Body of pancreas (tissue), 4 donors: ENCODE data around the gene PTPRD. TPM values are rescaled to one million over a fixed set of nuclear protein-coding genes. Genes with fewer than 3 reads are reported as not detected.

Source experiments
- ATAC-seq: fragments of 150-250 bp; one replicate; pipeline ENCODE4 v1.9.1; 2016
- DNase-seq, 4 donors: peaks; one replicate each; pipeline ENCODE4 v3.0.0-alpha.2; 2019
- H3K27ac ChIP-seq, 4 donors: fragments of 200-600 bp; sonication (generic); 1 replicate in 3 of 4; 2 replicates in 1 of 4; pipeline versions ENCODE4 v1.5.1 to v1.6.1; 2016 to 2019; ENCODE audit warnings: mild to moderate bottlenecking in 1 of 4, mixed read lengths in 1 of 4, moderate library complexity in 1 of 4
- H3K27me3 ChIP-seq, 2 donors: fragments of 200-600 bp; sonication (generic); one replicate each; pipeline ENCODE4 v1.6.0; 2016; ENCODE audit warnings: mild to moderate bottlenecking in 1 of 2
- H3K36me3 ChIP-seq, 2 donors: fragments of 200-600 bp; sonication (generic); replicated peaks in 1 of 2; 2 replicates each; pipeline ENCODE4 v1.5.1; 2016; ENCODE audit warnings: low read depth in 2 of 2; ENCODE audit not compliant: insufficient read depth in 1 of 2
- H3K4me1 ChIP-seq: fragments of 200-600 bp; sonication (generic); one replicate; pipeline ENCODE4 v1.6.0; 2016
- H3K4me3 ChIP-seq, 2 donors: fragments of 200-600 bp; sonication (generic); 1 replicate in 1 of 2; 2 replicates in 1 of 2; pipeline ENCODE4 v1.5.1; 2016 to 2019
- H3K9me3 ChIP-seq, 3 donors: fragments of 200-600 bp; sonication (generic); 1 replicate in 2 of 3; 2 replicates in 1 of 3; pipeline ENCODE4 v1.5.1; 2016
- POLR2A ChIP-seq, 3 donors: fragments of 450-650 bp; IDR thresholded peaks; one replicate each; pipeline ENCODE4 v1.6.1; 2016; ENCODE audit warnings: antibody characterized with exemption in 3 of 3, mild to moderate bottlenecking in 2 of 3
- WGBS, 2 donors: methylation state at CpG; one replicate each; pipeline ENCODE4 v1.1.5; 2017; 5-methylcytosine and 5-hydroxymethylcytosine counted together
- intact Hi-C: fragments of 100-400 bp; cut with DNase I; formaldehyde crosslinking; loops from one replicate; pipeline ENCODE4 v1.15.1; 2023
- total RNA-seq, 2 donors: library from RNA; depleted of rRNA; stranded (reverse); fragments of >200 nt; gene quantifications; one replicate each; pipeline ENCODE4 v1.1.0, GENCODE V29; 2016
- TF ChIP-seq, protein P1 (sequence below), 7 experiments: fragments of 450-650 bp in 4 of 7; fragments of 200-600 bp in 3 of 7; sonication (generic) in 3 of 7; IDR thresholded peaks; one replicate each; pipeline ENCODE4 v1.5.1; 2016 to 2019; ENCODE audit warnings: antibody characterized with exemption in 7 of 7

PTPRD gene
- total RNA-seq, 2 donors from 2014 or later, result 4.3 to 4.9 TPM

DNA sequence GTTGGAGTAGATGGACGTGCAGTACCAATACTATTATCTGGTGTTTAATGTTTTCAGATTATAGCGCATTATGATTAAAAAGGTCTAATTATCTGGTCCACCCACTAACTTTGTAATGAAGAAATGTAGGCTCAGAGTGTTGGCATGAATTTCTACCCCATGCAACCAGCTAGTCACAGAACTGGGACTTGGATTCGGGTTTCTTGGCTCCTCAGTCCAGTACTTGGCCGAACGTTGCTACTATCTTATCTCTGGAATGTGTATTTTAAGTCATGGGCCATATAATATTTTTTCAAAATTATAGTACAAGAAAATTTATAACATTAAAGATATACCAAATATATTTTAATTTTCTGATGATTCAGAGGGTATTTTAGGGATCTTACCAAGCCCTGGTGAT lies 2155.7 kb downstream of the PTPRD start:
- H3K4me1 ChIP-seq, result no peaks in the 10 kb centered on the region
- H3K27me3 ChIP-seq, result no peaks in the 10 kb centered on the region
- no peak for ATAC-seq
- DNase-seq, result no peak
- WGBS, 2 donors, result 47 to 51% methylated on average over 5 of the region's 5 CpGs
- H3K36me3 ChIP-seq, result no peaks in the 10 kb centered on the region
- TF ChIP-seq, protein P1, sequence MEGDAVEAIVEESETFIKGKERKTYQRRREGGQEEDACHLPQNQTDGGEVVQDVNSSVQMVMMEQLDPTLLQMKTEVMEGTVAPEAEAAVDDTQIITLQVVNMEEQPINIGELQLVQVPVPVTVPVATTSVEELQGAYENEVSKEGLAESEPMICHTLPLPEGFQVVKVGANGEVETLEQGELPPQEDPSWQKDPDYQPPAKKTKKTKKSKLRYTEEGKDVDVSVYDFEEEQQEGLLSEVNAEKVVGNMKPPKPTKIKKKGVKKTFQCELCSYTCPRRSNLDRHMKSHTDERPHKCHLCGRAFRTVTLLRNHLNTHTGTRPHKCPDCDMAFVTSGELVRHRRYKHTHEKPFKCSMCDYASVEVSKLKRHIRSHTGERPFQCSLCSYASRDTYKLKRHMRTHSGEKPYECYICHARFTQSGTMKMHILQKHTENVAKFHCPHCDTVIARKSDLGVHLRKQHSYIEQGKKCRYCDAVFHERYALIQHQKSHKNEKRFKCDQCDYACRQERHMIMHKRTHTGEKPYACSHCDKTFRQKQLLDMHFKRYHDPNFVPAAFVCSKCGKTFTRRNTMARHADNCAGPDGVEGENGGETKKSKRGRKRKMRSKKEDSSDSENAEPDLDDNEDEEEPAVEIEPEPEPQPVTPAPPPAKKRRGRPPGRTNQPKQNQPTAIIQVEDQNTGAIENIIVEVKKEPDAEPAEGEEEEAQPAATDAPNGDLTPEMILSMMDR (IDR thresholded peaks at IDR 0.05), result no peak
- TF ChIP-seq POLR2A (IDR thresholded peaks at IDR 0.05), result no peak
- no peaks in the 10 kb centered on the region for H3K9me3 ChIP-seq
- intact Hi-C loops, result no loop called here
- no peak overlapping the region for H3K27ac ChIP-seq
- no peak overlapping the region for H3K4me3 ChIP-seq

DNA sequence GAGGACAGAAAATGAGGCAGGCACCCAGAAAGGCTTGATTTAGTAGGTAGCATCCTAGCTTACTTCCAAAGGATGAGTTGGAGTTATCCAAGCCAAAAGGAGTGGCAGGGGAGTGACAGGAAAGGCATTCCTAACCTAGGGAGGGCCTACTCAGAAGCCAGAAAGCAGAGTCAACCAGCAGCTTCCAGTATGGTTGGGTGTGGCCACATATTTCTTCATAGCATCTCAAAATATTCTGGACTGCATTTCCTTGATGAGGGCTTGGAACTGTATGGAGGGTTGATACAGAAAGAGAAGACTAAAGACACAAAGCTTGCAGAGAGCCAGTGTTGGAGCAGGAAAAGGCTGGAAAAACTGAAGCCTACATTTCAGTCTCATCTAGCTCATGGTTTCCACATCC lies 2156.5 kb downstream of the PTPRD start:
- no peaks in the 10 kb centered on the region for H3K9me3 ChIP-seq

DNA sequence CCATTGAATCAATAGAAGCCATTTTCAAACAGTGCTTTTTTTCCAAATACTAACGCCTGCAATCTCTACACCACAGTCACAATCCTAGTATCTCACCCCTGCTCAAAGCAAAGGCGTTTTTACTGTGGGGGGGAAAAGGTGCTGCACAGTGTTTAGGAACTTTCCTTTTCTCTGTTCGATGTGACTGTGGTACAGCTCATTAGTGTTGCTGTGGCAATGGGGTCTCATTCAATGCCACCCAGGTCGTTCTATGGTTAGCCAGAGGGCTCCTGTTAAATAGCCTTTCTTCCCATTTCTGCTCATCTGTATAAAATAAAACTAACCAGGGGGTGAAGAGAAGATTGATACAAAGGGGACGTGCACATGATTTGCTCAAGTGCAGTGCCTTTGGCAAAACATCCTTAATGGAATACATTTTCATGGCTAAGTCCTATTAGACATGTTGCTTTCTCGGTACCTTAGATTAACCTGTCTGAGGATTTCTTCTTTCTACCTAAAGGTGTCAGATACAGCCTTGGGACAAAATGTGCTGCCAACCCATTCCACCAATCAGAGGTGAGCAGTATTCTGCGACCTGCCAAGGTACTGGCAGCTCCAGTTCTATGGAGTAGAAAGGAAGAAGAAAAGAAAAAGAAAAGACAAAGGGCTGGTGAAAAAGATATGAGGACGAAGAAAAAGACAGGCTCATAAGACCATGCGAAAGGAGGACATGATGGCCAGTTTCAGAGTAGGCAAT lies 2161.8 kb downstream of the PTPRD start:
- Histone ChIP-seq H3K27ac (no peak overlapping the region), H3K4me3 (no peak overlapping the region), H3K27me3 (no peaks in the 10 kb centered on the region), H3K4me1 (no peaks in the 10 kb centered on the region), H3K36me3 (no peaks in the 10 kb centered on the region), H3K9me3 (no peaks in the 10 kb centered on the region)
- DNase-seq (no peak), ATAC-seq (no peak)
- intact Hi-C loops, result no loop called here
- TF ChIP-seq POLR2A (IDR thresholded peaks at IDR 0.05), result no peak
- WGBS, 2 donors, result 71 to 75% methylated on average over 9 of the region's 9 CpGs

More for the DNA sequence above, 2156.5 kb downstream of the PTPRD start:
- Histone ChIP-seq H3K36me3 (no peaks in the 10 kb centered on the region), H3K27ac (no peak overlapping the region), H3K4me1 (no peaks in the 10 kb centered on the region), H3K27me3 (no peaks in the 10 kb centered on the region), H3K4me3 (no peak overlapping the region)
- ATAC-seq (no peak), DNase-seq (no peak)
- TF ChIP-seq, protein P1 (IDR thresholded peaks at IDR 0.05), result no peak
- TF ChIP-seq POLR2A (IDR thresholded peaks at IDR 0.05), result no peak
- intact Hi-C loops, result no loop called here

DNA sequence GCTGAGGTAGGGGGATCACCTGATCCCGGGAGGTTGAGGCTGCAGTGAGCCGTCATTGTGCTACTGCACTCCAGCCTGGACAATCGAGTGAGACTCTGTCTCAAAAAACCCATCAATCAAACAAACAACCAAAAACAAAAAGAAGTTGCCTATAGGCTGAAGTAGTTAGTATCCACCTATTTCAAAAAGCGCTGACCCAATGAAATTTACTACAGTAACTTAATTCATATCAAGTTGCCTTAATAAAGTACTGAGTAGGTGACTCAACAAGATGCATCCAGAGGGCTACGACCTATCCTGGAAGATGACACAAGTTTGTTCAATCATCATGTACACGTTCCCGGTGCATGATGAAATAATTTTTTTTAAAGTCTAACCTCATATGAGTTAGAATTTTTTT lies 2164.6 kb downstream of the PTPRD start:
- no peaks in the 10 kb centered on the region for H3K36me3 ChIP-seq
- WGBS, 2 donors, result 87 to 90% methylated on average over 7 of the region's 7 CpGs
- H3K27me3 ChIP-seq, result no peaks in the 10 kb centered on the region
- H3K9me3 ChIP-seq, result no peaks in the 10 kb centered on the region
- no peak for DNase-seq
- ATAC-seq, result no peak
- intact Hi-C loops, result no loop called here
- no peak for TF ChIP-seq POLR2A (IDR thresholded peaks at IDR 0.05)
- TF ChIP-seq, protein P1 (IDR thresholded peaks at IDR 0.05), result no peak
- H3K27ac ChIP-seq, result no peak overlapping the region
- H3K4me3 ChIP-seq, result no peak overlapping the region
- no peaks in the 10 kb centered on the region for H3K4me1 ChIP-seq

DNA sequence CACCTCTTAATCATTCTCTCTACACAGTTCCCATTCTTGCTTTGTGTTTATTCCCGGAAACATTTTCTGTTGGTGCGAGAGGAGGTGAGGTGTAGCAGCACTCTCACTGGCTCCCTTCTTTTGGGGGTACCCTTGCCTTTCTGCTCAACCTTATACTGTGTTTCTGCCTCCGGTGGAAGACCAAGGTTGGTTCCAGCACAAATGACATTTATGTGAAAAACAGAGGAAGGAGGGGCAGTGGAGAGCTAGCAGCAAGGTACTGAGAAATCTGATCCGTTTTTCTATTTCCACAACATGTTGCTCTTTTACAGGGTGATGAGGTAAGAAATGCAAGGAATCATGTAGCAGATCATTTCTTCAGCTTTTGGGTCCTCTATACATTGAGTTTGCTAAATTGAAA lies 2165.2 kb downstream of the PTPRD start:
- no peaks in the 10 kb centered on the region for H3K27me3 ChIP-seq
- DNase-seq (no peak), ATAC-seq (no peak)
- intact Hi-C loops, result no loop called here
- TF ChIP-seq POLR2A (IDR thresholded peaks at IDR 0.05), result no peak
- TF ChIP-seq, protein P1 (IDR thresholded peaks at IDR 0.05), result no peak
- H3K27ac ChIP-seq, result no peak overlapping the region
- H3K4me3 ChIP-seq, result no peak overlapping the region
- H3K36me3 ChIP-seq, result no peaks in the 10 kb centered on the region
- H3K4me1 ChIP-seq, result no peaks in the 10 kb centered on the region
- H3K9me3 ChIP-seq, result no peaks in the 10 kb centered on the region
- WGBS, 2 donors, result 59 to 66% methylated on average over 4 of the region's 4 CpGs
